Ishikawa (cell line): ENCODE data around the gene ILK.

Experiments used
- CEBPB ChIP-seq: IDR thresholded peaks from 2 replicates; pipeline ENCODE4 v1.6.1; 2012
- CREB1 ChIP-seq: IDR thresholded peaks from 2 replicates; pipeline ENCODE4 v1.6.1; 2012; ENCODE audit warnings: low read depth
- EGR1 ChIP-seq: IDR thresholded peaks from 2 replicates; pipeline ENCODE4 v1.6.1; 2012
- EP300 ChIP-seq: IDR thresholded peaks from 2 replicates; pipeline ENCODE4 v1.6.1; 2012; ENCODE audit warnings: borderline replicate concordance
- FOXM1 ChIP-seq: IDR thresholded peaks from 2 replicates; pipeline ENCODE4 v1.6.1; 2012; ENCODE audit warnings: low read depth, borderline replicate concordance
- TCF12 ChIP-seq: IDR thresholded peaks from 2 replicates; pipeline ENCODE4 v1.6.1; 2012; ENCODE audit warnings: low read depth
- TEAD4 ChIP-seq: IDR thresholded peaks from 2 replicates; pipeline ENCODE4 v1.6.1; 2012
- YY1 ChIP-seq: IDR thresholded peaks from 2 replicates; pipeline ENCODE4 v1.6.1; 2012; ENCODE audit warnings: low read depth
- TF ChIP-seq, protein P1 (sequence below): IDR thresholded peaks from 2 replicates; pipeline ENCODE4 v1.6.1; 2012
- TF ChIP-seq, protein P2 (sequence below): IDR thresholded peaks from 2 replicates; pipeline ENCODE4 v1.6.1; 2012
- TF ChIP-seq, protein P3 (sequence below): IDR thresholded peaks from 2 replicates; pipeline ENCODE4 v1.6.1; 2012; ENCODE audit warnings: low read depth, mild to moderate bottlenecking

DNA sequence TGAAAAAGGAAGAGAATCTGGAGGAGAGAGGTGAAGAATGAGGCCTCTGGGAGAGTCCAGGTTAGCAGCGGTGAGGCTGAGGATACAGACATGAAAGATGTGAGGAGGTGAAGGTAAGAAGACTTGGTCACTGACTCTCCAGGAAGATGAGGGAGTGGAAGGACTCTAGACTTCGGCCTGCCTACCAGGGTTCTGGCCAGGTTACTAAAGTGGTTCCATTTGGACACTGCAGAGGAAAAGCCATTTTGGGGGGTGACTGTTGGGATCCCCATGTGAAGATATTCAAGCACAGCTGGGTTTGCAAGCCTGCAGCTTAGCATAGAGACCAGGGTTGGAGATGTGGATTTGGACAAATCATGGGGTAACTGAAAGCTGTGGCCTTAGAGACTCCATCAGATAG is 44.3 kb downstream of the ILK start:
- TF ChIP-seq CREB1 = no peak
- no peak for TF ChIP-seq TCF12
- TF ChIP-seq, protein P1, sequence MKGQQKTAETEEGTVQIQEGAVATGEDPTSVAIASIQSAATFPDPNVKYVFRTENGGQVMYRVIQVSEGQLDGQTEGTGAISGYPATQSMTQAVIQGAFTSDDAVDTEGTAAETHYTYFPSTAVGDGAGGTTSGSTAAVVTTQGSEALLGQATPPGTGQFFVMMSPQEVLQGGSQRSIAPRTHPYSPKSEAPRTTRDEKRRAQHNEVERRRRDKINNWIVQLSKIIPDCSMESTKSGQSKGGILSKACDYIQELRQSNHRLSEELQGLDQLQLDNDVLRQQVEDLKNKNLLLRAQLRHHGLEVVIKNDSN = no peak
- TF ChIP-seq, protein P2, sequence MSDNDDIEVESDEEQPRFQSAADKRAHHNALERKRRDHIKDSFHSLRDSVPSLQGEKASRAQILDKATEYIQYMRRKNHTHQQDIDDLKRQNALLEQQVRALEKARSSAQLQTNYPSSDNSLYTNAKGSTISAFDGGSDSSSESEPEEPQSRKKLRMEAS = no peak
- TF ChIP-seq CEBPB = no peak
- TF ChIP-seq YY1 = no peak
- TF ChIP-seq FOXM1 = no peak
- TF ChIP-seq EP300 = no peak
- no peak for TF ChIP-seq EGR1
- TF ChIP-seq TEAD4 = no peak
- TF ChIP-seq, protein P3, sequence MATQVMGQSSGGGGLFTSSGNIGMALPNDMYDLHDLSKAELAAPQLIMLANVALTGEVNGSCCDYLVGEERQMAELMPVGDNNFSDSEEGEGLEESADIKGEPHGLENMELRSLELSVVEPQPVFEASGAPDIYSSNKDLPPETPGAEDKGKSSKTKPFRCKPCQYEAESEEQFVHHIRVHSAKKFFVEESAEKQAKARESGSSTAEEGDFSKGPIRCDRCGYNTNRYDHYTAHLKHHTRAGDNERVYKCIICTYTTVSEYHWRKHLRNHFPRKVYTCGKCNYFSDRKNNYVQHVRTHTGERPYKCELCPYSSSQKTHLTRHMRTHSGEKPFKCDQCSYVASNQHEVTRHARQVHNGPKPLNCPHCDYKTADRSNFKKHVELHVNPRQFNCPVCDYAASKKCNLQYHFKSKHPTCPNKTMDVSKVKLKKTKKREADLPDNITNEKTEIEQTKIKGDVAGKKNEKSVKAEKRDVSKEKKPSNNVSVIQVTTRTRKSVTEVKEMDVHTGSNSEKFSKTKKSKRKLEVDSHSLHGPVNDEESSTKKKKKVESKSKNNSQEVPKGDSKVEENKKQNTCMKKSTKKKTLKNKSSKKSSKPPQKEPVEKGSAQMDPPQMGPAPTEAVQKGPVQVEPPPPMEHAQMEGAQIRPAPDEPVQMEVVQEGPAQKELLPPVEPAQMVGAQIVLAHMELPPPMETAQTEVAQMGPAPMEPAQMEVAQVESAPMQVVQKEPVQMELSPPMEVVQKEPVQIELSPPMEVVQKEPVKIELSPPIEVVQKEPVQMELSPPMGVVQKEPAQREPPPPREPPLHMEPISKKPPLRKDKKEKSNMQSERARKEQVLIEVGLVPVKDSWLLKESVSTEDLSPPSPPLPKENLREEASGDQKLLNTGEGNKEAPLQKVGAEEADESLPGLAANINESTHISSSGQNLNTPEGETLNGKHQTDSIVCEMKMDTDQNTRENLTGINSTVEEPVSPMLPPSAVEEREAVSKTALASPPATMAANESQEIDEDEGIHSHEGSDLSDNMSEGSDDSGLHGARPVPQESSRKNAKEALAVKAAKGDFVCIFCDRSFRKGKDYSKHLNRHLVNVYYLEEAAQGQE = no peak
